ENCODE measurements around the gene KLK7. TPM values are rescaled to one million over a fixed set of nuclear protein-coding genes. Genes with fewer than 3 reads are reported as not detected.

KLK7 gene
- total RNA-seq: not detected in 2 replicates

DNA sequence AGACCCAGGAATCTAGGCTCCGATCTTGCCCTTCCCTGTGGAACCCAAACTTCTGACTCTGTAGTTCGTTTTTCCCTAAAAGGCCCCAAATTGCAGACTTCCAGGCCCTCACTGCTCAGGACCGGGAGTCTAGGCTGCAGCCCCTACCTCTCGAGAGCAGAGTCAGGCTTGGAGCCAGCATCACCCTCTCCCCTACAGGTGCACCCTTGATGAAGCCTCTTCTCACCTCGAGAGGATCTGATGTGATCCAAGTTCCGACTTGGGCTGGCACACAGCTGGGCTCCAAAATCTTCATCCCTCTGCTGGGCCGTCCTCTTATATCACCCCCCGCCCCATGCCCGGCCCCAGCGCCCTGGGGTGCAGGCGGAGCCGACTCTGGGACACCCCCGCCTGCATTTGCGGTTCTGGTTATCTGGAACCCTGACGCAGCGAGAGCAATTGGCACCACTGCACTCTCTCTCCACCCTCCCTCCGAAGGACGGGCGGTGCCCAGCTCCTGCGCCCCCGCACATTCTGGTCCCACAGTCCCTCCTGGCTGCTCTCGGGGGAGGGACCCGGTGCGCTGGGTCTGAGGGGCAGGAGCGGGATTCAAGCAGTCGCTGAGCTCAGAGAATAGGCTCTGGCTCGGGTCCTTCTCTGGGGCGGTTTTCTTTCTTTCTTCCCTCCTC, at the start of gene KLK7:
TSS of gene KLK7 (minus strand) at position 293 of the 668 bp plus-strand sequence. CDS start 1,518 bp downstream, outside the sequence.

DNA sequence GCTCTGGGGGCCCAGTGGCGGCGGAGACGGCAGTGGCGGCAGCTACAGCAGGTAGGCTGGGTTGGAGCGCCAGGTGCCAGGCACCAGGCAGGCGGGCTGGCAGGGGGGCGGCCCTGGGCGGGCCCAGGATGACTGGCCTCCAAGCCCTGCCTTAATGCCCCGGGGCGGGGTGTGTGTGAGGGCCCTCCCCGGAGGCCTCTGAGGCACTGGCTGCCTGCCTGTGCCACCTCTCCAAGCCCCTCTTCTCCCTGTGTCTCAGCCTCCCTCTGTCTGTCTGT, 42.8 kb upstream of the KLK7 start, which contains the start of gene KLK11:
TSS of gene KLK11 (minus strand) at position 63 of the 278 bp plus-strand sequence. CDS start 985 bp downstream, outside the sequence.

DNA sequence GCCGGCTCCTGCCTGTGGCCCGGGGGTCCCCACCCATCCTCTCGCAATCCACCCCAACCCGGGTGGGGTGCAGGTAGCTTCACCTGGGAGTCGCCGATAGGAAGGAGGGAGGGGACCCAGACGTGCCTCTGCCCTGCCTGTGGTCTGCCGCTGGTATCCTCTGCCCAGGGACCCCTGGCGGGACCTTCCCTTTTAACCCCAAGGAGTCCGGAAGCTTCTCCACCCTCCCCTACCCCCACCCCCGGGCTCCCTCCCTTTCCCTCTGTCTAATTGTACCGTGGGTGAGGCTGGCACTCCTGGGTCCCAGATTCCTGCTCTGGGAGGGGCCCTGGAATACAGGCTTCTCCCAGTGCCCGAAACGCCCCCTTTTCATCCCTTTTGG, 35.8 kb upstream of the KLK7 start, which contains the start of gene KLK10:
TSS of gene KLK10 (minus strand) at position 166 of the 382 bp plus-strand sequence. CDS start 579 bp downstream, outside the sequence.

DNA sequence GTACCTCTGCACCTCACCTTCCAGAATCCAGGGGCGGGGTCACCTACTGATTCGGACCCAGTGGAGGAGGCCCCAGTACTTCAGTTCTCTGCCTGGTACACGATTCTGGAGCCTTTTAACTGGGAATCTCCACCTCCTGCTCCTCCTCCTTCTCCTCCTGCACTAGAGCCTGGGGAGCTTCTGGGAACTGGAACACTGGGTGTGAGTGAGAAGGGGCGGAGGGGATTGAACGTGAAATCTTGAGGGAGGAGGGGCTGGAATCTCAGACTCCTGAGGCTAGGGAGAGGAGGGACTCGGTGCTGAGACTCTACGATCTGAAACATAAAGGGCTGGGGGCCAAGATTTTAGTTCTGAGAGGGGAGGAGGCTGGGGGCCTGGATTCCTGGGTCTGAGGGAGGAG, 17.8 kb upstream of the KLK7 start, which contains the start of gene KLK8:
TSS of gene KLK8 (minus strand) at position 90 of the 400 bp plus-strand sequence. CDS start 437 bp downstream, outside the sequence.

DNA sequence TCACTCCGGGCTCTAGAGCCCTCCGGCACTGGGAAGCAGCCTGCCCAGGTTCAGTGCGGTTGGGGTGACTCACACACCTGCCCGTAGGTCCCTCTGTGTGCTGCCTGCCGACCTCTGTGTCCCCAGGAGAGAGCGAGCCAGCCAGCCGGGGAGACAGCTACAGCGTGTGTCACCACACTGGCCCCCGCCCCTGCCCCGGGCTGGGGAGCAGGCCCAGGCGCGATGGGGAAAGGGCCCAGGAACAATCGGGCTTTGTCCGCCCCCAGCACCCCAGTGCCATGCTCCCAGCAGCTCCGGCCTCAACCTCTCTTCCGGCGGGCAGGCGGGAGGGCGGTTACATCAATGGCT, 14.3 kb downstream of the KLK7 start, which contains the start of gene KLK6:
TSS of gene KLK6 (minus strand) at position 179 of the 348 bp plus-strand sequence. CDS start 1,487 bp downstream, outside the sequence.

DNA sequence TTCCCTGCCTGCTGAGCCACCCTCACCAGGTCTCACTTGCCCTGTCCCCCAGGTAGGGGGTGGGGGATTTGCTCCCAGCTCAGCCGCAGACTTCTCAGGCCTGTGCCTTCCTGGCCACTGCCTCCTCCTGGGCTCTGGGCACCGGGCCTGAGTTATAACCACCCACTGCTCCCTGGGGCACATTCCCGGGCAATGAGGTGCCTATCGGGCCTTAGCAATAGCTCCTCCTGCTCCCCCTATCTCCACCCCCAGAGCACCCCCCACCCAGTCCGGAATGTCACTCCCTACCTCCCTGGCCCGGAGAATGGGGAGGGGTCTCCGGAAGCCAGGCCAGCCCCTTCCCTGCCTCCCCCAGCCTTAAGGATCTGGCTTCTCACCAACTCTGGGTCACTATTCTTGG, 30.8 kb downstream of the KLK7 start, which contains the start of gene KLK5:
TSS of gene KLK5 (minus strand) at position 129 of the 400 bp plus-strand sequence. CDS start 381 bp downstream, outside the sequence.

Other genes starting within 250 kb of the KLK7 start
- gene GPR32, start 213.5 kb downstream of the KLK7 start, total RNA-seq: not detected in 2 replicates
- gene ACP4, start 193.5 kb downstream of the KLK7 start, total RNA-seq: not detected in 2 replicates
- gene KLK1, start 160.1 kb downstream of the KLK7 start, total RNA-seq: not detected in 2 replicates
- not detected in 2 replicates for gene KLK15, start 150.3 kb downstream of the KLK7 start, total RNA-seq
- gene KLK3, start 129.0 kb downstream of the KLK7 start, total RNA-seq: not detected in 2 replicates
- gene KLK2, start 110.5 kb downstream of the KLK7 start, total RNA-seq: not detected in 2 replicates
- not detected in 2 replicates for gene KLK4, start 72.5 kb downstream of the KLK7 start, total RNA-seq
- not detected in 2 replicates for gene KLK5, start 30.9 kb downstream of the KLK7 start, total RNA-seq
- gene KLK6, start 14.3 kb downstream of the KLK7 start, total RNA-seq: not detected in 2 replicates
- gene KLK8, start 17.7 kb upstream of the KLK7 start, total RNA-seq: not detected in 2 replicates
- not detected in 2 replicates for gene KLK10, start 35.8 kb upstream of the KLK7 start, total RNA-seq
- gene KLK11, start 42.7 kb upstream of the KLK7 start, total RNA-seq: not detected in 2 replicates
- gene KLK12, start 51.1 kb upstream of the KLK7 start, total RNA-seq: not detected in 2 replicates
- gene KLK13, start 81.2 kb upstream of the KLK7 start, total RNA-seq: not detected in 2 replicates
- gene KLK14, start 99.0 kb upstream of the KLK7 start, total RNA-seq: not detected in 2 replicates
- 12.1 and 14.8 TPM in 2 replicates for gene CTU1, start 124.5 kb upstream of the KLK7 start, total RNA-seq
- not detected in 2 replicates for gene SIGLEC9, start 141.0 kb upstream of the KLK7 start, total RNA-seq
- not detected in 2 replicates for gene SIGLEC7, start 158.4 kb upstream of the KLK7 start, total RNA-seq
- gene CD33, start 241.2 kb upstream of the KLK7 start, total RNA-seq: not detected in 2 replicates